DND-41 (cell line): ENCODE data around the gene MYOM3.
"Not testable (repeated sequence)": the region's sequence is repeated elsewhere in the genome, so short reads cannot be mapped to it uniquely, and the experiment has no call there.

Experiments used
- CTCF ChIP-seq: IDR thresholded peaks from 2 replicates; pipeline ENCODE4 v1.5.1; 2012; ENCODE audit warnings: borderline replicate concordance, low read length, moderate library complexity, mild to moderate bottlenecking; ENCODE audit not compliant: poor library complexity, severe bottlenecking; ENCODE audit errors: extremely low read depth
- EZH2 ChIP-seq: IDR thresholded peaks from 3 replicates; pipeline ENCODE4 v1.6.1; 2012; ENCODE audit warnings: borderline replicate concordance, low read depth, mild to moderate bottlenecking, moderate library complexity, low read length, inconsistent platforms; ENCODE audit not compliant: severe bottlenecking

- TF ChIP-seq CTCF, EZH2: not testable (repeated sequence)
Observed at GRCh38 chr1:24012878-24013277, 99.1 kb downstream of the MYOM3 start.
